GM19468 (cell line): ENCODE measurements around the gene ZBTB9.
"Not testable (repeated sequence)": the region's sequence is repeated elsewhere in the genome, so short reads cannot be mapped to it uniquely, and the experiment has no call there.

Experiments used
- ATAC-seq: cut with Tn5 transposase; IDR thresholded peaks from one replicate; pipeline ENCODE4 v1.9.1; 2021; ENCODE audit warnings: mild to moderate bottlenecking, moderate library complexity, moderate number of reproducible peaks; ENCODE audit not compliant: unreplicated experiment; ENCODE audit errors: extremely low read depth

ZBTB9 gene

GRCh38 chr6:33456156-33456555 lies 1.8 kb downstream of the ZBTB9 start:
- no peak for ATAC-seq

DNA sequence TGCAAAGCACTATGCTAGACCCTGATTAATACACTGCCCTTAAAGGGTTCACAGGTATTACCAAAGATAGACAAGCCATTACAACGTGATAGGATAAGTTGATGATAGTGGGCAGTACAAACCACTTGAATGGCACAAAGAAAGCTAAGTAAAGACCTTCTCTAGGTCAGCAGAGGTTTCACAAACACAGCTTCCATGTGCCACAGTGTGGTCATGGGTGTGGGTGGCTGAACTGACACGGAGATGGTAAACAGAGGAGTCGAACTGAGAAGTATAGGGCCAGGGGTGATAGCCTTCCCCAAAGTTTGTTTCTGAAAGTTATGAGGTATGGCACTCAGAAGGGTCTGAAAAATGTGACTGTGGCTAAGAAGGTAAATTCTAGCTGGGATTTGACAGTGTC lies 4.3 kb downstream of the ZBTB9 start:
- no peak for ATAC-seq

- ATAC-seq = no peak
Measured at GRCh38 chr6:33459226-33459625, 4.8 kb downstream of the ZBTB9 start.

DNA sequence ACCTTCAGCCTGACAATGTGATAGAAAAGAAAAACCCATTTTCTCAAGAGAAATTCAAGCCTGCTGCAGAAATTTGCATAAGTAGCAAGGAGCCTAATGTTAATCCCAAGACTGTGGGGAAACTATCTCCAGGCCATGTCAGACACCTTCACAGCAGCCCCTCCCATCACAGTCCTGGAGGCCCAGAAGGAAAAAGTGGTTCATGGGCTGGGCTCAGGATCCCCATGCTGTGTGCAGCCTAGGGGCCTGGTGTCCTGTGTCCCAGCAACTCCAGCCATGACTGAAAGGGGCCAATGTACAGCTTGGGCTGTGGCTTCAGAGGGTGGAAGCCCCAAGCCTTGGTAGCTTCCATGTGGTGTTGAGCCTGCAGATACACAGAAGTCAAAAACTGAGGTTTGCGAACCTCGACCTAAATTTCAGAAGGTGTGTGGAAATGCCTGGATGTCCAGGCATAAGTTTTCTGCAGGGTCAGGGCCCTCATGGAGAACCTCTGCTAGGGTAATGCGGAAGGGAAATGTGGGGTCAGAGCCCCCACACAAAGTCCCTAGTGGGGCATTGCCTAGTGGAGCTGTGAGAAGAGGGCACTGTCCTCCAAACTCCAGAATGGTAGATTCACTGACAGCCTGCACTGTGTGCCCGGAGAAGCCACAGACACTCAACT lies 11.8 kb downstream of the ZBTB9 start:
- ATAC-seq = no peak

DNA sequence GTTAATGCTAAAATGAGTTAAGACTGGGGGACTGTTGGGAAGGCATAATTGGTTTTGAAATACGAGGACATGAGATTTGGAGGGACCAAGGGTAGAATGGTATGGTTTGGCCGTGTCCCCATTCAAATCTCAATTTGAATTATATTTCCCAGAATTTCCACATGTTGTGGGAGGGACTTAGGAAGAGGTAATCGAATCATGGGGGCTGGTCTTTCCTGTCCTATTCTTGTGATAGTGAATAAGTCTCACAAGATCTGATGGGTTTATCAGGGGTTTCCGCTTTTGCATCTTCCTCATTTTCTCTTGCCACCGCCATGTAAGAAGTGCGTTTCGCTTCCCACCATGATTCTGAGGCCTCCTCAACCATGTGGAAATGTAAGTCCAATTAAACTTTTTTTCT lies 12.7 kb downstream of the ZBTB9 start:
- ATAC-seq = no peak

DNA sequence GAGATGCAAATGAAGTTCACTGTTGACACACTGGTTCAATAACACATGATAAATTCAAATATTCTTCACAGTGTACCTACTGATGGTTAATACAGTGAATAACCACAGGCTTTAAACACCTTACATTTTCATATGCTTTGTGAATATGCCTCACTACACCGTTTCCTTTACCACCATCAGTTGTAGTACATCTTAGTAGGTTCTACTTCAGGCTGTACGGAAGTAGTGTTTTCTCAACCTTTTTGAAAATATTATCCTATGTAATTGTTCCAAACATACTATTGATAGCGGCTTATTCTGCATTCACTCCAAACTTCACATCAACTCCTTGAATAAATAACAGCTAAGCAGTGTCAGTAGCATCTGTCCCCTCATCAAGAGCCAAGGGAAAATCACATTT lies 15.3 kb downstream of the ZBTB9 start:
- ATAC-seq = no peak

GRCh38 chr6:33477864-33478263 lies 23.5 kb downstream of the ZBTB9 start:
- ATAC-seq = no peak

DNA sequence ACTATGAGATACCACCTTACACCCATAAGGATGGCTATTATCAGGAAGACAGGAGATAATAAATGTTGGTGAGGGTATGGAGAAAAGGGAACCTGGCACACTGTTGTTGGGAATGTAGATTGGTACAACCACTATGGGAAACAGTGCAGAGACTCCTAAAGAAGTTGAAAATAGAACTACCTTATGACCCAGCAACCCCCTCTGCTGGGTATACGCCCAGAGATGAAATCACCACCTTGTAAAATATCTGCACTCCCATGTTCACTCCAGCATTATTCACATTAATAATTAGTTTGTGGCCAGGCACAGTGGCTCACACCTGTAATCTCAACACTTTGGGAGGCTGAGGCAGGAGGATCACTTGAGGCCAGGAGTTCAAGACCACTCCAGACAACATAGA lies 26.8 kb downstream of the ZBTB9 start:
- ATAC-seq = no peak

DNA sequence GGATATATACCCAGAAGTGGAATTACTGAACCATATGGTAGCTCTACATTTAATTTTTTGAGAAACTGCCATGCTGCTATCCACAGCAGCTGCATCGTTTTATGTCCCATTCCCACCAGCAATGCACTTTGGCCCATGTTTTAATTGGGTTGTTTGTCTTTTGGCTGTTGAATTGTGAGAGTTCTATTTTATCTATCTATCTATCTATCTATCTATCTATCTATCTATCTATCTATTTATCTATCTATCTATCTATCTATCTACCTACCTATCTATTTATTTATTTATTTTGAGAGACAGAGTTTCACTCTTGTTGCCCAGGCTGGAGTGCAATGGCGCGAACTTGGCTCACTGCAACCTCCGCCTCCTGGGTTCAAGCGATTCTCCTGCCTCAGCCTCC lies 28.2 kb downstream of the ZBTB9 start:
- not testable (repeated sequence) for ATAC-seq

GRCh38 chr6:33483678-33484077 lies 29.3 kb downstream of the ZBTB9 start:
- ATAC-seq = no peak

DNA sequence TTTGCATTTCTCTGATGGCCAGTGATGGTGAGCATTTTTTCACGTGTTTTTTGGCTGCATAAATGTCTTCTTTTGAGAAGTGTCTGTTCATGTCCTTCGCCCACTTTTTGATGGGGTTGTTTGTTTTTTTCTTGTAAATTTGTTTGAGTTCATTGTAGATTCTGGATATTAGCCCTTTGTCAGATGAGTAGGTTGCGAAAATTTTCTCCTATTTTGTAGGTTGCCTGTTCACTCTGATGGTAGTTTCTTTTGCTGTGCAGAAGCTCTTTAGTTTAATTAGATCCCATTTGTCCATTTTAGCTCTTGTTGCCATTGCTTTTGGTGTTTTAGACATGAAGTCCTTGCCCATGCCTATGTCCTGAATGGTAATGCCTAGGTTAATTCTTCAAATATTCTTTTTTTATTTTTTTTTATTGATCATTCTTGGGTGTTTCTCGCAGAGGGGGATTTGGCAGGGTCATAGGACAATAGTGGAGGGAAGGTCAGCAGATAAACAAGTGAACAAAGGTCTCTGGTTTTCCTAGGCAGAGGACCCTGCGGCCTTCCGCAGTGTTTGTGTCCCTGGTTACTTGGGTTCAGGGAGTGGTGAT lies 30.4 kb downstream of the ZBTB9 start:
- not testable (repeated sequence) for ATAC-seq

DNA sequence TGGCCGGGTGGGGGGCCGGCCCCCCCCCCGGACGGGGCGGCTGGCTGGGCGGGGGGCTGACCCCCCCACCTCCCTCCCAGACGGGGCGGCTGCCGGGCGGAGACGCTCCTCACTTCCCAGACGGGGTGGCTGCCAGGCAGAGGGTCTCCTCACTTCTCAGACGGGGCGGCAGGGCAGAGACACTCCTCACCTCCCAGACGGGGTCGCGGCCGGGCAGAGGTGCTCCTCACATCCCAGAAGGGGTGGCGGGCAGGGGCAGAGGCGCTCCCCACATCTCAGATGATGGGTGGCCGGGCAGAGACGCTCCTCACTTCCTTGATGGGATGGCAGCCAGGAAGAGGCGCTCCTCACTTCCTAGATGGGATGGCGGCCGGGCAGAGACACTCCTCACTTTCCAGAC lies 31.3 kb downstream of the ZBTB9 start:
- not testable (repeated sequence) for ATAC-seq

- no peak for ATAC-seq
Measured at GRCh38 chr6:33488339-33488738, 34.0 kb downstream of the ZBTB9 start.

DNA sequence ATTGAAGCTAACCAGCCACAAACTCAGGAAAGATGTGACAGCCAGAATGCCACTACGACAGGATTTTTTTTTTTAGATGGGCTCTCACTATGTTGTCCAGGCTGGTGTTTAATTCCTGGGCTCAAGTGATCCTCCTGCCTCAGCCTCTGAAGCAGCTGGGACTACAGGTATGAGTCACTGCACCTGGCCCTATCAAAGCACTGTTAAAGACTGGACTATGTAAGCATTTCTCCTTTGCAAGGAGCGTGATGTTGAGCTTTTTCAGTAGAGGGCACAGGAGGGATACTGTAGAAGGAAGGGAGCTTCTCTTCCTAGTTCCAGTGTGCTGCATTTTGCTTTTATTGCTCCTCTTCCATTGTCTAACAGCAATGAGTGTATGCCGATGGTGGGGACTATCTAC lies 35.8 kb downstream of the ZBTB9 start:
- no peak for ATAC-seq

- ATAC-seq = no peak
Measured at GRCh38 chr6:33490621-33491020, 36.2 kb downstream of the ZBTB9 start.

DNA sequence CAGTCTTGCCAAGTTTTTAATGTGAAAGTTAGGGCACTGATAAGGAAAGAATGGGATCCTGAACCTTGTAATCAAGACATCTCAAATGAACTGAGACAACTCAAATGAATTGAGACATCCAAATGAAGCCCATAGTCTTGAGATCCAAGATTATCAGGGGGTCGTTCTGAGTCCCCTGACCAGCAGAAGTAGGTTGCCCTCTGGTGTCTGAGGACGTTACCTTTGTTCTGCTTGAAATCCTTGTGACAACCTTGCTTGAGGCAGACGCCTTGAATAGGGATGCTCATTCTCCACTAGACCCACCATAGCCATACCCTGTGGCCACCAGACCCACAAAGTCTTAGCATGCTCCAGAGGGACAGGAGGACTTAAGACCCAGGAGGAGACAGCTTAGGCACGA lies 37.7 kb downstream of the ZBTB9 start:
- ATAC-seq = no peak

- ATAC-seq = no peak
Measured at GRCh38 chr6:33497157-33497556, 42.8 kb downstream of the ZBTB9 start.

DNA sequence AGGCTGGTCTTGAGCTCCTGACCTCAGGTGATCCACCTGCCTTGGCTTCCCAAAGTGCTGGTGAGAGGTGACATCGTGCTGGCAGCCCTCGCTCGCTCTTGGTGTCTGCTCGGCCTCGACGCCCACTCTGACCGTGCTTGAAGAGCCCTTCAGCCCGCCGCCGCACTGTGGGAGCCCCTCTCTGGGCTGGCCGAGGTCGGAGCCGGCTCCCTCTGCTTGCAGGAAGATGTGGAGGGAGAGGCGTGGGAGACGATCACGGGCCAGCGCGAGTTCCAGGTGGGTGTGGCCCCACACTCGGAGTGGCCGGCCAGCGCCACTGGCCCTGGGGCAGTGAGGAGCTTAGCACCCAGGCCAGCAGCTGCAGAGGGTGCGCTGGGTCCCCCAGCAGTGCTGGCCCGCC lies 48.1 kb downstream of the ZBTB9 start:
- no peak for ATAC-seq

- no peak for ATAC-seq
Measured at GRCh38 chr6:33504486-33504885, 50.1 kb downstream of the ZBTB9 start.

- no peak for ATAC-seq
Measured at GRCh38 chr6:33505548-33506370, 51.4 kb downstream of the ZBTB9 start.
